ENCODE results near the gene ETFB. TPM values are rescaled to one million over a fixed set of nuclear protein-coding genes. Genes with fewer than 3 reads are reported as not detected.

The ETFB gene
- total RNA-seq, 1 experiment from 2014 or later, result 140 TPM

- Histone ChIP-seq H3K27ac (ENCODE audit: low read depth, low read length) (no peak overlapping the region), H3K9ac (ENCODE audit: low read length) (no peak overlapping the region), H3K9me2 (ENCODE audit: insufficient read depth) (no peaks in the 10 kb centered on the region), H3K9me3 (ENCODE audit: control insufficient read depth in 1 of 2, insufficient read depth in 1 of 2, low read depth in 1 of 2, low read length in 2 of 2) (no peaks in the 10 kb centered on the region; a peak in 1 of 4 replicates), H3K4me3 (replicated peaks in 1 of 2; ENCODE audit: low read depth in 1 of 2, low read length in 2 of 2) (no peak overlapping the region), H4K20me1 (ENCODE audit: insufficient read depth) (no peaks in the 10 kb centered on the region), H3K79me2 (ENCODE audit: insufficient read depth, low read length) (no peaks in the 10 kb centered on the region), H3K4me1 (ENCODE audit: control insufficient read depth in 1 of 2, insufficient read depth in 2 of 2, low read length in 2 of 2) (no peaks in the 10 kb centered on the region), H3K36me3 (ENCODE audit: control insufficient read depth in 1 of 2, insufficient read depth in 2 of 2, low read length in 2 of 2) (no peaks in the 10 kb centered on the region), H3K4me2 (ENCODE audit: low read length) (no peak overlapping the region), H2AFZ (ENCODE audit: low read depth, low read length, poor library complexity, severe bottlenecking) (no peak overlapping the region), H3K27me3 (ENCODE audit: insufficient read depth, low read length) (no peaks in the 10 kb centered on the region)
- ChIA-PET POLR2A (no interaction called here), CTCF (no interaction called here), RAD21 (ENCODE audit: low non-redundant PET in 1 of 2, low total read pairs in 2 of 2, uncharacterized antibody in 2 of 2, unreplicated experiment in 2 of 2) (interaction anchor here in 1 of 2 experiments (0.7 kb wide), 1 partner anchor 73 kb away, joined by 4 read pairs; no protein-coding TSS in a partner anchor)
- DNase-seq (ENCODE audit: low read depth, low spot score) (no peak), ATAC-seq (no peak)
- TF ChIP-seq POLR2AphosphoS5 (IDR thresholded peaks at IDR 0.05; ENCODE audit: low read depth, low read length) (no peak), SRF (IDR thresholded peaks at IDR 0.05; ENCODE audit: low read depth) (no peak), ZBTB33 (IDR thresholded peaks at IDR 0.05; ENCODE audit: extremely low read depth, insufficient replicate concordance, low read length) (no peak), EGR1 (IDR thresholded peaks at IDR 0.05; ENCODE audit: low read depth) (no peak), YY1 (IDR thresholded peaks at IDR 0.05; ENCODE audit: extremely low read depth, insufficient replicate concordance, low read depth, low read length) (no peak), FOSL1 (IDR thresholded peaks at IDR 0.05; ENCODE audit: low read depth) (no peak), RAD21 (IDR thresholded peaks at IDR 0.05; ENCODE audit: low read depth) (no peak), CTCF (IDR thresholded peaks at IDR 0.05 in 2 of 3, conservative IDR thresholded peaks at IDR 0.05 in 1 of 3; ENCODE audit: borderline replicate concordance in 1 of 3, insufficient read depth in 1 of 3, low read depth in 2 of 3, low read length in 2 of 3) (no peak), TCF7L2 (IDR thresholded peaks at IDR 0.05; ENCODE audit: borderline replicate concordance, extremely low read depth, insufficient read depth, insufficient read length) (no peak), MAX (IDR thresholded peaks at IDR 0.05) (no peak), JUND (IDR thresholded peaks at IDR 0.05) (no peak), CBX3 (IDR thresholded peaks at IDR 0.05; ENCODE audit: low read depth) (no peak), SP1 (IDR thresholded peaks at IDR 0.05; ENCODE audit: low read depth) (no peak), EZH2phosphoT487 (IDR thresholded peaks at IDR 0.05; ENCODE audit: borderline replicate concordance) (no peak), ELF1 (IDR thresholded peaks at IDR 0.05; ENCODE audit: borderline replicate concordance, low read depth) (no peak)
- intact Hi-C loops (cut with micrococcal nuclease), result no loop called here
- BruUV-seq (replicated peaks), result no TSS peak
These were observed 45.0 kb upstream of the ETFB start for GRCh38 chr19:51410950-51411748.

All from HCT116 (cell line).